DMS53 treated with DMSO at 0.1 percent for 48 hours (cell line): ENCODE measurements around the gene ACOT7.
"Not testable (repeated sequence)": the region's sequence is repeated elsewhere in the genome, so short reads cannot be mapped to it uniquely, and the experiment has no call there.

Experiments
- DNase-seq: peaks from one replicate; lab custom pipeline; 2025; ENCODE audit not compliant: unreplicated experiment; lab: John Stamatoyannopoulos, UW

The ACOT7 gene

GRCh38 chr1:6314503-6314902 lies 79.1 kb downstream of the ACOT7 start:
- no peak for DNase-seq

DNA sequence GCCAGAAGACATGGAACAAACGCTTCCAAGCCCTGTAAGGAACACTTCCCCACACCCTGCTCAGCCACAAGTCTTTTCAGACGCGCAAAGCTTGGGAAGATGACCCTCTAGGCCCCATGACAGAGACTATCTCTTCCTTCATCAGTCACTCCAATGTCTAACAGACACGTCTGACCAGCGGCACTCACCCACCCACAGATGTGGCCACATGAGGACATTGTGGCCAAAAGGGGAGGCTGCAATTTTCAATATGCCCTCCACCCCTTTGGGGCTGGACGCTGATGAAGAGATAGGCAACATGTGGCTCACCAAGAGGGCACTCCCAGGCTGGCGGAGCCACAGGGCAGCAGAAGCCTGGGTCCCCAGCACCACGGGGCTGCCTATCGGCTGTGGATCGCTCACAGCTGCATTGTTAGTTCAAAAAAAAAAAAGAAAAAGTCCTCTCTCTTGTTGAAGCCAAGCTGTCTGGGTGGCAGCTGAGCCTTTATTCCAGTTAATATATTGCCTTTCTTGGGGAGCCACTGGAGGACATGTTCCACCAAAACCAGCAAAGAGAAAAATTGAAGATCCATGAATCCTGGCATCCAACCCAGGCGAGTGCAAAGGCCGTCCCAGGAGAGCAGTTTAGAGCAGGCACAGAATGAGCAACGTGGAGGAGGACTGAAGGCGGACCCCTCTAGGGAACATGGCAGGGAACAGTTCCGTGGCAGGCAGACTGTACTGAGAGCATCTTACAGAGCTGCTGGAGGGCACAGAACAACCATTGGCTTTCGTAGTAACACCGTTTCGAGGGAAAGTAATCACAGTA lies 80.0 kb downstream of the ACOT7 start:
- DNase-seq = no peak

- no peak for DNase-seq
Observed at GRCh38 chr1:6310116-6310848, 83.3 kb downstream of the ACOT7 start.

- no peak for DNase-seq
Observed at GRCh38 chr1:6309564-6309963, 84.0 kb downstream of the ACOT7 start.

- DNase-seq = no peak
Observed at GRCh38 chr1:6308449-6308848, 85.1 kb downstream of the ACOT7 start.

GRCh38 chr1:6307682-6308081 lies 85.9 kb downstream of the ACOT7 start:
- DNase-seq = not testable (repeated sequence)

DNA sequence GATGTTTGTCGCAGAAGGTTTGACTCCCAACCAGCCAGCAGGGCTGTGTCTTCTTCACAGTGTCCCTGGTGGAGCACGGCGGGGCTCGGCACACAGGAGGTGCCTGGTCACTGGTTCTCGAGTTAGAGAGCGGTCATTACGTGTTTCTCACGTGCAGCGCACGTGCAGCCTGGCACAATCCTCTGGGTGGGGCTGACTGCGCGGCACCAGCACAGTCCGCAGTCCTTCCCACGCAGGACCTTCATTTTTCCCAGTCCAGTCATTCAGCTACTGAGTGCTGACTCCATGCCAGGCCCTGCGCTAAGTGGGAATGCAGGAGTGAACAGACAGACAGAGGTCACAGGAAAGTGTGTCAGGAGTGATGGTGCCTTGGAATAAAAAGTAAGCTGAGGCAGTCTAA lies 86.5 kb downstream of the ACOT7 start:
- no peak for DNase-seq

DNA sequence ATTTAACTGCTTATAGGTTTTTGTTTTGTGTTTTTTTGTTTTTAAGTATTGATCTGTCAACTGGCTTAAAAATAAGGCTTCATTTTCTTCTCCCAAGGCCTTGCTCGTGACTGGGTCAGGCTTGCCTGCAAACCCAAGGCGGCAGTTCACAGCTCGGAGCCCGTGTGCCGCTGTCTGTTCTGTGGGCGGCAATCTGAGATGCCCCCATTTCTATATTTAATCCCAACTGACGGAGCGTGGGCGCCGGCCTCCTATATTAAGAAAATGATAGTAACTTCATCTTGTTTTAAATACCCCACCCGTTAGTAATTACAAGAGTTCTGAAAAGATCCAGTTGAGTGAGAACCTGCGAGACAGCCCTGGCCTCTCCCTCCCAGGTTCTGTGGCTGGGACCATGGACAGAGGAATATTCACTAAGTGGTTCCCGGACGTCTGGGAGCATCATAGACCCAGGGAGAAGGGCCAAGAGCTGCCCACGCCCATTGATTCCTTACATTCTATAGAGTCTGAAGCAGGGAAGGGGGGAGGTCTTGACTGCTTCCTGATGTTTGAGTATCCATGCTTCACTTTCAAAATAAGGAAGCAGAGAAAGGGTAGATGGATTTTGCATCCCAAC lies 90.1 kb downstream of the ACOT7 start:
- DNase-seq = no peak

- no peak for DNase-seq
Observed at GRCh38 chr1:6302568-6302967, 91.0 kb downstream of the ACOT7 start.

DNA sequence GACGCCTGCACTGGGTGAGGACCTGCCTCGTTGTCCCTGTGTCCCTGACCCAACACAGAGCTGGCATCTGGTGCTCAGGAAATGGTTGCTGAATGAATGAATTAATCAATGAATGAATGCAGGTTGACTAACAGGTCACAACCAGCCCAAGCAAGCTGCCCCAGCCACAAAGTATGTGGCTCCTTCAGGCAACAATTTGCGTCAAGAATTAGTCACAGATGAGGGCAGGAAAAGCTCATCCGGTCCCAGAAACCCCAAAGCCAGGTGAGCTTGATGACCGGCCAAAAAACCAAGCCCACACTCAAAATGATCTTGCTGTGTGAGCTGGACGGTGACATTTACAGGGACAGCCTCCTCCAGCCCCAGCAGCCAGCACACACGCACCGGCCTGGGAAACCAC lies 92.0 kb downstream of the ACOT7 start:
- no peak for DNase-seq

- DNase-seq = no peak
Observed at GRCh38 chr1:6300342-6301048, 93.1 kb downstream of the ACOT7 start.

- DNase-seq = no peak
Observed at GRCh38 chr1:6299557-6300165, 93.9 kb downstream of the ACOT7 start.

DNA sequence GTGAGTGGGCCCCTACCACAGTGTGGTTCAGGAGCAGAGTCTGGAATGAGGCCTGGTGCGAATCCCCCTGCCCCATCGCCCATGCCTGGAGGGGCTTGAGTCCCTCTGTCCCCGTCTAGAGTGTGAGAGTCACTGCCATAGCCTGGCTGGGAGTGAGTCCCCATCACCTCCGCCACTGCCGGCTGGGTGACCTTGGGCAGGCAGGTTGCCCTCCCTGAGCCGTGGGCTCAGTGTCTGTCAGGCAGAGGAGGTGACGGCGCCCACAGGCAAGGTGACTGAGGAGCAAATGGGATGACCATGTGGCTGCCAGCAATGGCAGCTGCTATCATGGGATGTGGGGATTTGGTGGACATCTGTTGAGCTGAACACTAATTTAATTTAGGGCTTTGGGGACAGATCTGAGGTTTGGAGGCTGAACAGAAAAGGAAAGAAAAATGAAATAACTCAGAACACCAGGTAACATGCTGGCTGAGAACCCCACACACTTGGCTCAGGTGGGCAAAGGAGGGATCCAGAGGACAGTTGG lies 94.6 kb downstream of the ACOT7 start:
- DNase-seq = no peak

DNA sequence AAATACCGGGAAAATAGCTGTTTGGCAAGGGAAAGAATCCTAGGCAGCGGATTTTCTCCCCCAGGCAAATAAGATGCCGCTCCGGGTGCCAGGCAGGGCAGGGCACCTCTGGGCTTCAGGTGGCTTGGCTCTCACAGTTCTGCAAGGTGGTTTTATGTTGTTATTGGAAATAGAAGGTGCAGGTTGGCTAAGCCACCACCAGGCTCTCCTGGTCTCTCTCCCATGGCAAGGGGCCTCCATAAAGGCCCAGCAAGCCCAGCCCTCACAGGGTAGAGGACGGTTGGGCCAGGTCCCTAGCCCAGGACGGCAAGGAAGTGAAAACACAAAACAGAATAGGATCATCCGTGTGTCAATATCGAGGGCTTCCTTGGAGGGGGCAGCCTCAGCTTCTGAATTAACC lies 95.0 kb downstream of the ACOT7 start:
- DNase-seq = no peak

- no peak for DNase-seq
Observed at GRCh38 chr1:6295910-6296309, 97.7 kb downstream of the ACOT7 start.

DNA sequence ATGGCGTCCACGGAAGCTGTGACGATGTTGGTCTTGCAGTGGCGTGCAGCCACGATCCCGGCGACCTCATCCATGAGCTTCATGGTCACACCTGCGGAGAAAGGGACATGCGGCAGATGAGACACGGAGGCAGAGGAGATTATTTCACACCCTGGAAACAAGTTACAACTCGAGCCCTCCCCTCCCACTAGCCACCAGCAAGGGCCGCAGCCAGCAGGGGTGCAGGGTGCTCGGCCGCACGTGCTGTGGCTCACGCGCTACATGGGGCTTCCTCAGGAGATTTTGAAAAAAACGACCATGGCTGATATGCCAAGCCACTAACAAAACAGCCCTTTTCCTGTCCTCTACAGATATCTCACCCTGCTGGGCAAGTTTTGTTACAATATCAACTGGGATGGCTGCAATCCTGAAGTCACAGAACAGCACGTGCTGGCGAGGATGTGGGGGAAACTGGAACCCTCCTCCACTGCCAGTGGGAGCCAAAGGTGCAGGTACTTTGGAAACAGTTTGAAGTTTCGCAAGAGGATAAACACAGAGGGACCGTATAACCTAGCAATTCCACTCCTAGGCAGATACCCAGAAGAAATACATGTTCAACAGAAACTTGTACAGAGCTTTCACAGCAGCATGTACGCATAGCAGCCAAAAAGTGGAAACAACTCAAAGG lies 98.5 kb downstream of the ACOT7 start:
- no peak for DNase-seq

- DNase-seq = no peak
Observed at GRCh38 chr1:6294080-6294889, 99.3 kb downstream of the ACOT7 start.

- DNase-seq = no peak
Observed at GRCh38 chr1:6292102-6292501, 101.5 kb downstream of the ACOT7 start.

DNA sequence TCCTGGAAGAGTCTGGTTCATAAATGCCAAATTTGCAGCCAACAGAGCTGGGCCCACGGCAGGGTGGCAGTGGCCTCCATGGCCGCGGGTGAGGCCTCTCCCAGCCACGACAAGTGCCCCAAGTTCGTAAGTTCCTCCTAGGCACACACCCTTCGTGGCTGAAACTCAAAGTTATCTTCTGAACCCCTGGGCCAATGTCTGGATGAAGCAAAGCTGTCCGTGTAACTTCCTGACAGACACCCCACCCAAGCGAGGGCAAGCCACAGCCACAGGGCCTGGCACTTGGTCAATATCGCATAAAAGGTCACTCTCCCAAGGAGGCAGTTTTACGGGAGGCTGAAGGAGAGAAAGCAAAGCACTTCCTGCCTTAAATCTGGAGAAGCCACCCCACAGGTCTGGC lies 104.9 kb downstream of the ACOT7 start:
- no peak for DNase-seq
